ENCODE results near the gene RPS6KA2. TPM values are rescaled to one million over a fixed set of nuclear protein-coding genes. Genes with fewer than 3 reads are reported as not detected.

The RPS6KA2 gene
- total and polyA plus RNA-seq, 2 experiments from 2014 or later: 12.5 to 25.3 TPM

DNA sequence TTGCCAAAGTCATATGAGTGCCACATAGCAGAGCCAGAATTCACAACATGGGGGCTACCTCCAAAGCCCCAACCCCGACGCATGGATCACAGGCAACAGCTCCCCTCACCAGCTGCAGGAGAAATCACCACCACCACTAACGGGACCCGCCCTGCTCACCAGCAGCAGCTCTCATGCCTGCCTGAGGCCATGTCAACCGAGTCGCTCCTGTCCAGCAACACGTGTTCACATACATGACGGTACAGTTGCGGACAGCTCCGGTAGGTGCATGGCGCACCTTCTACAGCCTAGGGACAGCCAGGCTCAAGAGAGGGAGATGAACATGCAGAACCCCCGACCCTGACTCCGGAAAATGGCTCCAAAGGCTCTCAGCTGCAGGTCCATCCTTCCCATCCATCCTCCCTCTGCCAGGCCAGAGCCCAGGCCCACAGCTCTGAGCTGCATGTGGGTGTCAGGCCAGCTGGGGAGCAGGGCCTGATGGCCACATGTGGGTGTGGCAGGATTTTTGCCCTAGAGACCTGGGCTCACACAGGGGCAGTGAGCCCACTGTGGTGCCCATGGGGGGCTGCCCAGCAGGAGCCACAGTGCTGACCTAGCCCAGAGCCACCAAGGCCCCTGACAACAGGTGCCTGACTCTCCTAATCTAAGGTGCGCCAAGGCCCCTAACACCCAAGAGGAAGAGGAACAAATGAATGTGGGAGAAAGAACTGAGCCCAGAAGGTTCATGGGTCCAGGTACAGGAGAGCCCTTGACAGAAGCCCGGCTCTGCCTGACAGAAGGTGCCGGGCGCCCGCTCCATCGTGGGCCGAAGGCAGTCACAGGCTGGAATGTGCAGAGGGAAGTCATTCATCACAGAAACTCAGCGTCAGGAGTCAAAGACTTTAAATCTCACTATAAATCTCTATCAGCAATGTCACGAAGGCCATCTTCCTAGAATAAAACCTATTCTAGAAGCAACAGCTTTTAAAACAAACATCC, 10.5 kb downstream of the RPS6KA2 start (continued):
- TF ChIP-seq, protein P1, sequence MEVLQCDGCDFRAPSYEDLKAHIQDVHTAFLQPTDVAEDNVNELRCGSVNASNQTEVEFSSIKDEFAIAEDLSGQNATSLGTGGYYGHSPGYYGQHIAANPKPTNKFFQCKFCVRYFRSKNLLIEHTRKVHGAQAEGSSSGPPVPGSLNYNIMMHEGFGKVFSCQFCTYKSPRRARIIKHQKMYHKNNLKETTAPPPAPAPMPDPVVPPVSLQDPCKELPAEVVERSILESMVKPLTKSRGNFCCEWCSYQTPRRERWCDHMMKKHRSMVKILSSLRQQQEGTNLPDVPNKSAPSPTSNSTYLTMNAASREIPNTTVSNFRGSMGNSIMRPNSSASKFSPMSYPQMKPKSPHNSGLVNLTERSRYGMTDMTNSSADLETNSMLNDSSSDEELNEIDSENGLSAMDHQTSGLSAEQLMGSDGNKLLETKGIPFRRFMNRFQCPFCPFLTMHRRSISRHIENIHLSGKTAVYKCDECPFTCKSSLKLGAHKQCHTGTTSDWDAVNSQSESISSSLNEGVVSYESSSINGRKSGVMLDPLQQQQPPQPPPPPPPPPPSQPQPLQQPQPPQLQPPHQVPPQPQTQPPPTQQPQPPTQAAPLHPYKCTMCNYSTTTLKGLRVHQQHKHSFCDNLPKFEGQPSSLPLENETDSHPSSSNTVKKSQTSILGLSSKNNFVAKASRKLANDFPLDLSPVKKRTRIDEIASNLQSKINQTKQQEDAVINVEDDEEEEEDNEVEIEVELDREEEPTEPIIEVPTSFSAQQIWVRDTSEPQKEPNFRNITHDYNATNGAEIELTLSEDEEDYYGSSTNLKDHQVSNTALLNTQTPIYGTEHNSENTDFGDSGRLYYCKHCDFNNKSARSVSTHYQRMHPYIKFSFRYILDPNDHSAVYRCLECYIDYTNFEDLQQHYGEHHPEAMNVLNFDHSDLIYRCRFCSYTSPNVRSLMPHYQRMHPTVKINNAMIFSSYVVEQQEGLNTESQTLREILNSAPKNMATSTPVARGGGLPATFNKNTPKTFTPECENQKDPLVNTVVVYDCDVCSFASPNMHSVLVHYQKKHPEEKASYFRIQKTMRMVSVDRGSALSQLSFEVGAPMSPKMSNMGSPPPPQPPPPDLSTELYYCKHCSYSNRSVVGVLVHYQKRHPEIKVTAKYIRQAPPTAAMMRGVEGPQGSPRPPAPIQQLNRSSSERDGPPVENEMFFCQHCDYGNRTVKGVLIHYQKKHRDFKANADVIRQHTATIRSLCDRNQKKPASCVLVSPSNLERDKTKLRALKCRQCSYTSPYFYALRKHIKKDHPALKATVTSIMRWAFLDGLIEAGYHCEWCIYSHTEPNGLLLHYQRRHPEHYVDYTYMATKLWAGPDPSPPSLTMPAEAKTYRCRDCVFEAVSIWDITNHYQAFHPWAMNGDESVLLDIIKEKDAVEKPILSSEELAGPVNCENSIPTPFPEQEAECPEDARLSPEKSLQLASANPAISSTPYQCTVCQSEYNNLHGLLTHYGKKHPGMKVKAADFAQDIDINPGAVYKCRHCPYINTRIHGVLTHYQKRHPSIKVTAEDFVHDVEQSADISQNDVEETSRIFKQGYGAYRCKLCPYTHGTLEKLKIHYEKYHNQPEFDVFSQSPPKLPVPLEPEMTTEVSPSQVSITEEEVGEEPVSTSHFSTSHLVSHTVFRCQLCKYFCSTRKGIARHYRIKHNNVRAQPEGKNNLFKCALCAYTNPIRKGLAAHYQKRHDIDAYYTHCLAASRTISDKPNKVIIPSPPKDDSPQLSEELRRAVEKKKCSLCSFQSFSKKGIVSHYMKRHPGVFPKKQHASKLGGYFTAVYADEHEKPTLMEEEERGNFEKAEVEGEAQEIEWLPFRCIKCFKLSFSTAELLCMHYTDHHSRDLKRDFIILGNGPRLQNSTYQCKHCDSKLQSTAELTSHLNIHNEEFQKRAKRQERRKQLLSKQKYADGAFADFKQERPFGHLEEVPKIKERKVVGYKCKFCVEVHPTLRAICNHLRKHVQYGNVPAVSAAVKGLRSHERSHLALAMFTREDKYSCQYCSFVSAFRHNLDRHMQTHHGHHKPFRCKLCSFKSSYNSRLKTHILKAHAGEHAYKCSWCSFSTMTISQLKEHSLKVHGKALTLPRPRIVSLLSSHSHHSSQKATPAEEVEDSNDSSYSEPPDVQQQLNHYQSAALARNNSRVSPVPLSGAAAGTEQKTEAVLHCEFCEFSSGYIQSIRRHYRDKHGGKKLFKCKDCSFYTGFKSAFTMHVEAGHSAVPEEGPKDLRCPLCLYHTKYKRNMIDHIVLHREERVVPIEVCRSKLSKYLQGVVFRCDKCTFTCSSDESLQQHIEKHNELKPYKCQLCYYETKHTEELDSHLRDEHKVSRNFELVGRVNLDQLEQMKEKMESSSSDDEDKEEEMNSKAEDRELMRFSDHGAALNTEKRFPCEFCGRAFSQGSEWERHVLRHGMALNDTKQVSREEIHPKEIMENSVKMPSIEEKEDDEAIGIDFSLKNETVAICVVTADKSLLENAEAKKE (CRISPR knock-in tag; IDR thresholded peaks at IDR 0.05): no peak
- TF ChIP-seq NANOG (IDR thresholded peaks at IDR 0.05; ENCODE audit: borderline replicate concordance): no peak
- TF ChIP-seq CREB1 (CRISPR knock-in tag; IDR thresholded peaks at IDR 0.05; ENCODE audit: low read depth): no peak
- TF ChIP-seq, protein P2, sequence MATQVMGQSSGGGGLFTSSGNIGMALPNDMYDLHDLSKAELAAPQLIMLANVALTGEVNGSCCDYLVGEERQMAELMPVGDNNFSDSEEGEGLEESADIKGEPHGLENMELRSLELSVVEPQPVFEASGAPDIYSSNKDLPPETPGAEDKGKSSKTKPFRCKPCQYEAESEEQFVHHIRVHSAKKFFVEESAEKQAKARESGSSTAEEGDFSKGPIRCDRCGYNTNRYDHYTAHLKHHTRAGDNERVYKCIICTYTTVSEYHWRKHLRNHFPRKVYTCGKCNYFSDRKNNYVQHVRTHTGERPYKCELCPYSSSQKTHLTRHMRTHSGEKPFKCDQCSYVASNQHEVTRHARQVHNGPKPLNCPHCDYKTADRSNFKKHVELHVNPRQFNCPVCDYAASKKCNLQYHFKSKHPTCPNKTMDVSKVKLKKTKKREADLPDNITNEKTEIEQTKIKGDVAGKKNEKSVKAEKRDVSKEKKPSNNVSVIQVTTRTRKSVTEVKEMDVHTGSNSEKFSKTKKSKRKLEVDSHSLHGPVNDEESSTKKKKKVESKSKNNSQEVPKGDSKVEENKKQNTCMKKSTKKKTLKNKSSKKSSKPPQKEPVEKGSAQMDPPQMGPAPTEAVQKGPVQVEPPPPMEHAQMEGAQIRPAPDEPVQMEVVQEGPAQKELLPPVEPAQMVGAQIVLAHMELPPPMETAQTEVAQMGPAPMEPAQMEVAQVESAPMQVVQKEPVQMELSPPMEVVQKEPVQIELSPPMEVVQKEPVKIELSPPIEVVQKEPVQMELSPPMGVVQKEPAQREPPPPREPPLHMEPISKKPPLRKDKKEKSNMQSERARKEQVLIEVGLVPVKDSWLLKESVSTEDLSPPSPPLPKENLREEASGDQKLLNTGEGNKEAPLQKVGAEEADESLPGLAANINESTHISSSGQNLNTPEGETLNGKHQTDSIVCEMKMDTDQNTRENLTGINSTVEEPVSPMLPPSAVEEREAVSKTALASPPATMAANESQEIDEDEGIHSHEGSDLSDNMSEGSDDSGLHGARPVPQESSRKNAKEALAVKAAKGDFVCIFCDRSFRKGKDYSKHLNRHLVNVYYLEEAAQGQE (IDR thresholded peaks at IDR 0.05; ENCODE audit: unreplicated experiment): no peak
- no peak for TF ChIP-seq STAT1 (IDR thresholded peaks at IDR 0.05; ENCODE audit: unreplicated experiment)
- TF ChIP-seq, protein P3, sequence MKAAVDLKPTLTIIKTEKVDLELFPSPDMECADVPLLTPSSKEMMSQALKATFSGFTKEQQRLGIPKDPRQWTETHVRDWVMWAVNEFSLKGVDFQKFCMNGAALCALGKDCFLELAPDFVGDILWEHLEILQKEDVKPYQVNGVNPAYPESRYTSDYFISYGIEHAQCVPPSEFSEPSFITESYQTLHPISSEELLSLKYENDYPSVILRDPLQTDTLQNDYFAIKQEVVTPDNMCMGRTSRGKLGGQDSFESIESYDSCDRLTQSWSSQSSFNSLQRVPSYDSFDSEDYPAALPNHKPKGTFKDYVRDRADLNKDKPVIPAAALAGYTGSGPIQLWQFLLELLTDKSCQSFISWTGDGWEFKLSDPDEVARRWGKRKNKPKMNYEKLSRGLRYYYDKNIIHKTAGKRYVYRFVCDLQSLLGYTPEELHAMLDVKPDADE (IDR thresholded peaks at IDR 0.05): no peak
- no peak for TF ChIP-seq EZH2phosphoT487 (IDR thresholded peaks at IDR 0.05; ENCODE audit: unreplicated experiment)
- TF ChIP-seq, protein P4, sequence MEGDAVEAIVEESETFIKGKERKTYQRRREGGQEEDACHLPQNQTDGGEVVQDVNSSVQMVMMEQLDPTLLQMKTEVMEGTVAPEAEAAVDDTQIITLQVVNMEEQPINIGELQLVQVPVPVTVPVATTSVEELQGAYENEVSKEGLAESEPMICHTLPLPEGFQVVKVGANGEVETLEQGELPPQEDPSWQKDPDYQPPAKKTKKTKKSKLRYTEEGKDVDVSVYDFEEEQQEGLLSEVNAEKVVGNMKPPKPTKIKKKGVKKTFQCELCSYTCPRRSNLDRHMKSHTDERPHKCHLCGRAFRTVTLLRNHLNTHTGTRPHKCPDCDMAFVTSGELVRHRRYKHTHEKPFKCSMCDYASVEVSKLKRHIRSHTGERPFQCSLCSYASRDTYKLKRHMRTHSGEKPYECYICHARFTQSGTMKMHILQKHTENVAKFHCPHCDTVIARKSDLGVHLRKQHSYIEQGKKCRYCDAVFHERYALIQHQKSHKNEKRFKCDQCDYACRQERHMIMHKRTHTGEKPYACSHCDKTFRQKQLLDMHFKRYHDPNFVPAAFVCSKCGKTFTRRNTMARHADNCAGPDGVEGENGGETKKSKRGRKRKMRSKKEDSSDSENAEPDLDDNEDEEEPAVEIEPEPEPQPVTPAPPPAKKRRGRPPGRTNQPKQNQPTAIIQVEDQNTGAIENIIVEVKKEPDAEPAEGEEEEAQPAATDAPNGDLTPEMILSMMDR (conservative IDR thresholded peaks at IDR 0.05; ENCODE audit: low read depth in 2 of 2): no peak
- no peak for TF ChIP-seq POLR2AphosphoS5 (IDR thresholded peaks at IDR 0.05; ENCODE audit: low read depth)
